ENCODE results near the gene CROT. TPM values are rescaled to one million over a fixed set of nuclear protein-coding genes. Genes with fewer than 3 reads are reported as not detected.

The CROT gene
- total RNA-seq, 2 donors from 2014 or later: 17.0 to 35.0 TPM

- DNase-seq (ENCODE audit: low spot score): no peak
- Histone ChIP-seq H3K36me3 (no peaks in the 10 kb centered on the region), H3K4me1 (replicated peaks) (no peaks in the 10 kb centered on the region), H3K27ac (no peak overlapping the region), H3K27me3 (replicated peaks; ENCODE audit: insufficient read depth) (no peaks in the 10 kb centered on the region), H3K4me3 (no peak overlapping the region), H3K9me3 (no peaks in the 10 kb centered on the region)
- no peak for TF ChIP-seq POLR2A (IDR thresholded peaks at IDR 0.05)
- TF ChIP-seq CTCF (IDR thresholded peaks at IDR 0.05): no peak
- no peak for TF ChIP-seq POLR2AphosphoS5 (IDR thresholded peaks at IDR 0.05)
- WGBS: 73% methylated on average over 4 of the region's 4 CpGs
- intact Hi-C loops (cut with DNase I): no loop called here
Observed at GRCh38 chr7:87420173-87420572, 74.7 kb downstream of the CROT start.

GRCh38 chr7:87424075-87424474, 78.6 kb downstream of the CROT start:
- intact Hi-C loops (cut with DNase I): no loop called here
- Histone ChIP-seq H3K27me3 (replicated peaks; ENCODE audit: insufficient read depth) (no peaks in the 10 kb centered on the region), H3K9me3 (no peaks in the 10 kb centered on the region), H3K36me3 (no peaks in the 10 kb centered on the region), H3K4me1 (replicated peaks) (no peaks in the 10 kb centered on the region), H3K27ac (no peak overlapping the region), H3K4me3 (no peak overlapping the region)
- 49% methylated on average over 5 of the region's 5 CpGs for WGBS
- DNase-seq (ENCODE audit: low spot score): peak; percentile 82
- peak; percentile 84 for TF ChIP-seq POLR2AphosphoS5 (IDR thresholded peaks at IDR 0.05)
- TF ChIP-seq POLR2A (IDR thresholded peaks at IDR 0.05): no peak

- H3K27ac ChIP-seq: no peak overlapping the region
- DNase-seq (ENCODE audit: low spot score): no peak
- 93% methylated on average over 3 of the region's 3 CpGs for WGBS
- H3K4me1 ChIP-seq (replicated peaks): no peaks in the 10 kb centered on the region
- TF ChIP-seq POLR2A (IDR thresholded peaks at IDR 0.05): no peak
- TF ChIP-seq POLR2AphosphoS5 (IDR thresholded peaks at IDR 0.05): no peak
- TF ChIP-seq CTCF (IDR thresholded peaks at IDR 0.05): no peak
- no peaks in the 10 kb centered on the region for H3K27me3 ChIP-seq (replicated peaks; ENCODE audit: insufficient read depth)
- intact Hi-C loops (cut with DNase I): no loop called here
- no peaks in the 10 kb centered on the region for H3K9me3 ChIP-seq
- H3K36me3 ChIP-seq: no peaks in the 10 kb centered on the region
- H3K4me3 ChIP-seq: no peak overlapping the region
Observed at GRCh38 chr7:87426160-87426559, 80.7 kb downstream of the CROT start.

GRCh38 chr7:87427288-87427687, 81.8 kb downstream of the CROT start:
- WGBS: 60% methylated on average over 3 of the region's 3 CpGs
- no peak overlapping the region for H3K4me3 ChIP-seq
- no peaks in the 10 kb centered on the region for H3K9me3 ChIP-seq
- intact Hi-C loops (cut with DNase I): no loop called here
- no peaks in the 10 kb centered on the region for H3K27me3 ChIP-seq (replicated peaks; ENCODE audit: insufficient read depth)
- no peak for DNase-seq (ENCODE audit: low spot score)
- H3K27ac ChIP-seq: no peak overlapping the region
- no peaks in the 10 kb centered on the region for H3K4me1 ChIP-seq (replicated peaks)
- no peaks in the 10 kb centered on the region for H3K36me3 ChIP-seq
- TF ChIP-seq POLR2A (IDR thresholded peaks at IDR 0.05) (no peak), CTCF (IDR thresholded peaks at IDR 0.05) (no peak), POLR2AphosphoS5 (IDR thresholded peaks at IDR 0.05) (no peak)

- Histone ChIP-seq H3K36me3 (no peaks in the 10 kb centered on the region), H3K4me3 (no peak overlapping the region), H3K27ac (no peak overlapping the region), H3K9me3 (no peaks in the 10 kb centered on the region), H3K4me1 (replicated peaks) (no peaks in the 10 kb centered on the region), H3K27me3 (replicated peaks; ENCODE audit: insufficient read depth) (no peaks in the 10 kb centered on the region)
- intact Hi-C loops (cut with DNase I): no loop called here
- 87% methylated on average over 2 of the region's 2 CpGs for WGBS
- DNase-seq (ENCODE audit: low spot score): no peak
- TF ChIP-seq POLR2AphosphoS5 (IDR thresholded peaks at IDR 0.05) (no peak), CTCF (IDR thresholded peaks at IDR 0.05) (no peak), POLR2A (IDR thresholded peaks at IDR 0.05) (no peak)
Observed at GRCh38 chr7:87432536-87432935, 87.1 kb downstream of the CROT start.
